Kidney epithelial cell (primary cell): ENCODE measurements around the gene DNMT3B. TPM values are rescaled to one million over a fixed set of nuclear protein-coding genes. Genes with fewer than 3 reads are reported as not detected.

ENCODE experiments used
- DNase-seq: peaks from one replicate; pipeline ENCODE4 v3.0.0-alpha.2; 2010; ENCODE audit warnings: low read depth
- H3K27me3 ChIP-seq: 2 replicates; pipeline ENCODE4 v1.6.0; 2011; ENCODE audit warnings: low read length; ENCODE audit not compliant: control insufficient read depth, insufficient read depth
- H3K36me3 ChIP-seq: 2 replicates; pipeline ENCODE4 v1.5.1; 2011; ENCODE audit warnings: low read length; ENCODE audit not compliant: control insufficient read depth, insufficient read depth
- H3K4me3 ChIP-seq: 2 replicates; pipeline ENCODE4 v1.5.1; 2011; ENCODE audit warnings: low read depth, mild to moderate bottlenecking, control low read depth, low read length
- CTCF ChIP-seq: IDR thresholded peaks from 2 replicates; pipeline ENCODE4 v1.5.1; 2011; ENCODE audit warnings: mild to moderate bottlenecking, moderate library complexity, low read length, control low read depth, inconsistent platforms; ENCODE audit not compliant: insufficient read depth, poor library complexity, severe bottlenecking
- total RNA-seq: library from RNA; depleted of rRNA; stranded (reverse); fragments of >200 nt; gene quantifications from 2 replicates; pipeline ENCODE4 v1.2.3, GENCODE V29; 2015

DNMT3B gene
- total RNA-seq, 1 donor from 2014 or later, result 9.0 TPM

DNA sequence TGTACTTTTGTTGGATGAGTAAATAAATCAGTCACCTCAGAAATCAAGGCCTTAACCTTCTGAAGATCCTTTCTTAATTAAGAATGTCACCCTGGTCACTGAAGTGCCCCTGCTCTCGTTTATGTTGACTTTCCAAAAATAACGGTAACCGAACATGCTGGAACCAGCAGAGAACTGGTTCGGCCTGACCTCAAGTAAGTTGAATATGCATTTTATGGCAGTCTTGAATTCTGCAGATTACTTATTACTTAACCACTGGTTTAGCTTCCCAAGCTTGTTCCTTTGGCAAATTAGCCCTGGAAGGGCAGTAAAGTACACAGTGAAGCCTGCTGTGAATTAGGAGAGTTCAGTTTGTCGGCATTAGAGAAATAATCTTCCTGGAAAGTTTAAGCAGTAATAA lies 69.8 kb downstream of the DNMT3B start:
- DNase-seq, result no peak
- H3K4me3 ChIP-seq, result no peak overlapping the region
- H3K27me3 ChIP-seq, result no peaks in the 10 kb centered on the region
- no peaks in the 10 kb centered on the region for H3K36me3 ChIP-seq
- no peak for TF ChIP-seq CTCF

DNA sequence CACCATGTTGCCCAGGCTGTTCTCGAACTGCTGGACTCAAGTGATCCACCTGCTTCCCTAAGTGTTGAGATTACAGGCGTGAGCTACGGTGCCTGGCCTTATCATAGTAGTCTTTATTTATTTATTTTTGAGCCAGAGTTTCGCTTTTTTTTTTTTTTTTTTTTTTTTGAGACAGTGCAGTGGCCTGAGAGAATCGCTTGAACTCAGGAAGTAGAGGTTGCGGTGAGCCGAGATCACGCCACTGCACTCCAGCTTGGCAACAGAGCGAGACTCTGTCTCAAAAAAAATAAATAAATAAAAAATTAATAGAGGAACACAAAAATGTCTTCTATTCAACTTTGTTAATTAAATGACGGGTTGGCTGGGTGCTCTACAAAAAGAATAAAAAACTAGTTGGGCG lies 70.5 kb downstream of the DNMT3B start:
- no peak overlapping the region for H3K4me3 ChIP-seq
- H3K36me3 ChIP-seq, result no peaks in the 10 kb centered on the region
- no peak for DNase-seq
- no peaks in the 10 kb centered on the region for H3K27me3 ChIP-seq
- TF ChIP-seq CTCF, result no peak

DNA sequence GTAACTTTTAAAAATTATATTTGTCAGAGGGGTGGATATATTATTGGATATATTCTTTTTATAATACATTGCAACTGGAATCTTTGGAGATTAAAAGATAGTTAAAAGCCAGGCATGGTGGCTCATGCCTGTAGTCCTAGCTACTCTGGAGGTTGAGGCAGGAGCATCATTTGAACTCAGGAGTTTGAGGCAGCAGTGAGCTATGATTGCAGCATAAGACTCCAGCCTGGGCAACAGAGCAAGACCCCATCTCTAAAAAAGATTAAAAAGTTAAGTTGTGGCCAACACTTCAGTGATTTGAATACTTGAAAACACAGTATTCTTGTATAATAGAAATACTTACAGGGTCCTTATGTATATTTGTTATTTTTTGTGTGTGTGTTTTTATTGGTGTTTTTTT lies 72.8 kb downstream of the DNMT3B start:
- Histone ChIP-seq H3K27me3 (no peaks in the 10 kb centered on the region), H3K4me3 (no peak overlapping the region), H3K36me3 (no peaks in the 10 kb centered on the region)
- no peak for TF ChIP-seq CTCF
- DNase-seq, result no peak

DNA sequence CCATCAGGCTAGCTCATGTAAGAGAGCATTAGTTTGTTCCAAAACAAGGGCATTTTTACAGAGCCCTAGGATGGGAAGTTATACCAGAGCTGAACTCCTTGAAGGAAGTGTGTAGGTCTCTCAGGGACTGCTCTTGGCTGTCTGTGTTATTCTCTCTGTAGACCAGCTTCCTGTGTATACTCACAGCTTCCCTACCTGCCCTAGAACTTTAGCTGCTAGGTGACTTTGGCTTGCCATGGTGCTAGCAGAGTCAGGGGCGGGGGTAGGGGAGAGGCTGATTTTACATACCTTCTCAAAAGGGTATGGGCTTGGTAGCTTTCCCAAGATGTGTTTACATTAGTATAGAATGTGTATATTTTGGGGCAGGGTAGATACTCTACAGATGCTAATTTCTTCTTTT lies 75.0 kb downstream of the DNMT3B start:
- H3K36me3 ChIP-seq, result peaks cover 2% of the 10 kb centered on the region
- TF ChIP-seq CTCF, result no peak
- DNase-seq, result no peak
- no peak overlapping the region for H3K4me3 ChIP-seq
- H3K27me3 ChIP-seq, result no peaks in the 10 kb centered on the region

DNA sequence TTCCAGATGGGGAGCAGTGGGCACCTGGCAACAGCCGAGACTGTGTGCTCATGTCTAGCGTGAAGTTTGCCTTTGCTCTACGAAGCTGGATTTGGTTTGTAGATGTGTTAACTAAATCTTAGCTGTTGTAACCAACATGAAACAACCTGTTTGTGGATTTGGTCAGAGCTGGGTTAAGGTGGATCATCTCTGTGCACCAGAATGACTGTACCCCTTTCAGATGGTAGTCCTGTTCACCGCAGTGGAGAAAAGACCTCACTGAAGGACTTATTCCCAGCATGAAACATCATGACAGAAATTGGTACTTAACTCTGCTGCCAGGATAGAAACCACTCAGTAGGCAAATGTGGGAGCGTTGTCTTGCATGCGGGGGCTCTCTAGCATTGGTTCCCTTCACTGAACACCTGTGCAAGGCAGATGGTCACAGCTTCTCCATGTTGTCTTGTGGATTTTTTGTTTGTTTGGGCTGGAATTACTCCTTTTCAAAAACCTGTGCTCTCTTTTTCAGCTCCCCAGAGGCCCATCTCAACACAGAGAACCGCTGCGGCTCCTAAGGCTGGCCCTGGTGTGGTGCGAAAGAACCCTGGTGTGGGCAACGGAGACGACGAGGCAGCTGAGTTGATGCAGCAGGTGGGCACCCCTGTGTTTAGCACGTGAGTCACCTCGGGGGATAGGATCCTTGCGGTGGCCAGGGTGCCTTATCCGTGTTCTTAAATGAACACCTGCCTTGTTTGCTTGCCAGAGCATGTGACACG lies 77.2 kb downstream of the DNMT3B start:
- peaks cover 3% of the 10 kb centered on the region for H3K36me3 ChIP-seq
- H3K4me3 ChIP-seq, result no peak overlapping the region
- no peaks in the 10 kb centered on the region for H3K27me3 ChIP-seq
- no peak for DNase-seq
- no peak for TF ChIP-seq CTCF

DNA sequence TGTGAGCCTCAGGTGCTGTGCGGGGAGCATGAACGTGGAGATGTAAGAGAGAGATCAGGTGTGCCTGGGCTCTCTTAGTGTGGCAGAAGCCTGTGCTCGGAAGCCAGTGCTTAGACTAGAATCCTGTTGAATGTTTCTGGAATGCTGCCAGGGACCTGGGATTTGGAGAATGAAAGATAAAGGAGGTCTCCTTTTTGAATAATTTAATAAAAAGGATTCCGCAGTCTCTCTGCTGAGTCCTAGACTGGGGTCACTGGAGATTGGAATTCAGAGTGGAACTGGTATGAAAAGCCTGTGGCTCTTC lies 77.7 kb downstream of the DNMT3B start:
- Histone ChIP-seq H3K36me3 (peaks cover 3% of the 10 kb centered on the region), H3K4me3 (no peak overlapping the region), H3K27me3 (no peaks in the 10 kb centered on the region)
- no peak for DNase-seq
- TF ChIP-seq CTCF, result no peak
